ENCODE data around the gene PPP1R9A.

DNA sequence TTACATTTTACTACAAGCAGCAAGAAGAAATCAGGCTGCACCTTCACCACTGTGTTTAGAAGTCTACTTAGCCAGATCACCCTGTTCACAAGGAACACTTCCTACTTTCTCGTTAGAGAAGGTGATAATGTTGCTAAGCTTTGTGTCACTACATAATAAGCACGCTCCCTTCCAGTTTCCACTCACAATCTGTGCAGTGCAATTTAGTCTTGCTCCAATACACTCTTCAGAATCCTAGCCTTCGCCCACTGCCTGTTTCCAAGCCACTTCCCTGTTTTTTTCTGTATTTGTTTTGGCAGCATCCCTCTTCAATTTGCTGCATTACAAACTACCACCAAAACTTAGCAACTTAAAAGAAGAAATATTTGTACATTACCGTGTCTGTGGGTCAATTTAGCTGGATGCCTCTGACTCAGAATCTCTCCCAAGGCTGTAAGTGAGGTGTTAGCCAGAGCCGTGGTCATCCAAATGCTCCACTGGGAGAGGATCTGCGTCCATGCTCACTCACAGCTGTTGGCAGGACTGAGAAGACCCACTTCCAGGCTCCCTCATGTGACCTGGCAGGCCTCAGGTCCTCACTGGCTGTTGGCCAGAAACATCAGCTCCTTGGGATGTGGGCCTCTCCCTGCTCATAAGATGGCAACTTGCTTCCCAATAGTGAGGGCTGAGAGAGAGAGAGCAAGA, 306.6 kb downstream of the PPP1R9A start:
- TF ChIP-seq, protein P1, sequence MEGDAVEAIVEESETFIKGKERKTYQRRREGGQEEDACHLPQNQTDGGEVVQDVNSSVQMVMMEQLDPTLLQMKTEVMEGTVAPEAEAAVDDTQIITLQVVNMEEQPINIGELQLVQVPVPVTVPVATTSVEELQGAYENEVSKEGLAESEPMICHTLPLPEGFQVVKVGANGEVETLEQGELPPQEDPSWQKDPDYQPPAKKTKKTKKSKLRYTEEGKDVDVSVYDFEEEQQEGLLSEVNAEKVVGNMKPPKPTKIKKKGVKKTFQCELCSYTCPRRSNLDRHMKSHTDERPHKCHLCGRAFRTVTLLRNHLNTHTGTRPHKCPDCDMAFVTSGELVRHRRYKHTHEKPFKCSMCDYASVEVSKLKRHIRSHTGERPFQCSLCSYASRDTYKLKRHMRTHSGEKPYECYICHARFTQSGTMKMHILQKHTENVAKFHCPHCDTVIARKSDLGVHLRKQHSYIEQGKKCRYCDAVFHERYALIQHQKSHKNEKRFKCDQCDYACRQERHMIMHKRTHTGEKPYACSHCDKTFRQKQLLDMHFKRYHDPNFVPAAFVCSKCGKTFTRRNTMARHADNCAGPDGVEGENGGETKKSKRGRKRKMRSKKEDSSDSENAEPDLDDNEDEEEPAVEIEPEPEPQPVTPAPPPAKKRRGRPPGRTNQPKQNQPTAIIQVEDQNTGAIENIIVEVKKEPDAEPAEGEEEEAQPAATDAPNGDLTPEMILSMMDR (IDR thresholded peaks at IDR 0.05; ENCODE audit: low read depth, low read length, poor library complexity, severe bottlenecking) = no peak
- no peak for TF ChIP-seq EZH2phosphoT487 (IDR thresholded peaks at IDR 0.05; ENCODE audit: borderline replicate concordance, low read length)

Measured in DOHH2 (cell line).